SK-N-SH (cell line): ENCODE results near the gene BABAM2. TPM values are rescaled to one million over a fixed set of nuclear protein-coding genes. Genes with fewer than 3 reads are reported as not detected.
A peak's percentile ranks its signal among the peaks of the same experiment; 100 is the strongest.

Source experiments
- CTCF ChIA-PET: fragments of 300-600, 350-600 bp; formaldehyde crosslinking; extraction: SDS; loops from one replicate; lab custom pipeline; 2021; lab: Yijun Ruan, JAX
- POLR2A ChIA-PET: fragments of 350-600 bp; sonication (Branson Sonifier 250); formaldehyde crosslinking; extraction: SDS; loops from one replicate; lab custom pipeline; 2020; ENCODE audit warnings: antibody characterized with exemption, inconsistent platforms; lab: Yijun Ruan, JAX
- DNase-seq: peaks from one replicate; pipeline ENCODE4 v3.0.0; 2012
- H2AFZ ChIP-seq: fragments of 200-600 bp; sonication (generic); 2 replicates; pipeline ENCODE4 v1.8.1; 2016; ENCODE audit warnings: antibody characterized with exemption, mild to moderate bottlenecking, low read depth
- H3F3A ChIP-seq: fragments of 200-600 bp; sonication (generic); replicated peaks from 2 replicates; pipeline ENCODE3; 2016; ENCODE audit warnings: antibody characterized with exemption, mild to moderate bottlenecking; ENCODE audit not compliant: insufficient read depth
- H3K27ac ChIP-seq, 2 experiments: fragments of 200-500 bp in 1 of 2; fragments of 200-600 bp in 1 of 2; sonication (Bioruptor generic) in 1 of 2; sonication (generic), shearing (Covaris generic) in 1 of 2; 2 replicates each; pipeline versions ENCODE4 v1.5.1 to v1.6.1; 2014 to 2016; ENCODE audit warnings: low read depth in 2 of 2, inconsistent platforms in 1 of 2, low read length in 1 of 2, mild to moderate bottlenecking in 1 of 2, mixed read lengths in 1 of 2
- H3K27me3 ChIP-seq: fragments of 200-600 bp; sonication (generic), shearing (Covaris generic); 2 replicates; pipeline ENCODE4 v1.6.1; 2016; ENCODE audit warnings: mixed run types; ENCODE audit not compliant: insufficient read depth
- H3K36me3 ChIP-seq, 2 experiments: fragments of 200-500 bp in 1 of 2; fragments of 200-600 bp in 1 of 2; sonication (Bioruptor generic) in 1 of 2; sonication (generic) in 1 of 2; replicated peaks in 1 of 2; 2 replicates each; pipeline versions ENCODE3 to v1.5.1; 2014 to 2016; ENCODE audit warnings: low read length in 1 of 2, mild to moderate bottlenecking in 1 of 2; ENCODE audit not compliant: insufficient read depth in 2 of 2, control insufficient read depth in 1 of 2
- H3K4me1 ChIP-seq, 2 experiments: fragments of 200-500 bp in 1 of 2; fragments of 200-600 bp in 1 of 2; sonication (Bioruptor generic) in 1 of 2; sonication (generic), shearing (Covaris generic) in 1 of 2; 2 replicates each; pipeline versions ENCODE4 v1.5.1 to v1.6.1; 2014 to 2016; ENCODE audit warnings: low read depth in 1 of 2, low read length in 1 of 2, mixed run types in 1 of 2; ENCODE audit not compliant: insufficient read depth in 2 of 2, control insufficient read depth in 1 of 2
- H3K4me2 ChIP-seq: fragments of 200-600 bp; sonication (generic), shearing (Covaris generic); 2 replicates; pipeline ENCODE4 v1.6.1; 2017; ENCODE audit warnings: mixed run types
- H3K4me3 ChIP-seq, 2 experiments: fragments of 200-500 bp in 1 of 2; fragments of 200-600 bp in 1 of 2; sonication (Bioruptor generic) in 1 of 2; sonication (generic), shearing (Covaris generic) in 1 of 2; 2 replicates each; pipeline versions ENCODE4 v1.5.1 to v1.8.1; 2014 to 2016; ENCODE audit warnings: low read depth in 2 of 2, inconsistent platforms in 1 of 2, low read length in 1 of 2, mild to moderate bottlenecking in 1 of 2, mixed read lengths in 1 of 2, moderate library complexity in 1 of 2
- H3K79me2 ChIP-seq: fragments of 200-600 bp; sonication (generic); 2 replicates; pipeline ENCODE4 v1.8.1; 2017; ENCODE audit warnings: mild to moderate bottlenecking; ENCODE audit not compliant: insufficient read depth
- H3K9ac ChIP-seq: fragments of 200-600 bp; sonication (generic); 2 replicates; pipeline ENCODE4 v1.6.1; 2017; ENCODE audit warnings: mixed run types
- H3K9me2 ChIP-seq: fragments of 200-600 bp; sonication (generic); 2 replicates; pipeline ENCODE4 v1.6.1; 2017; ENCODE audit warnings: mixed run types
- H3K9me3 ChIP-seq: fragments of 200-600 bp; sonication (generic); 2 replicates; pipeline ENCODE4 v1.6.1; 2017; ENCODE audit warnings: mixed run types, mild to moderate bottlenecking, moderate library complexity
- H4K20me1 ChIP-seq: fragments of 200-600 bp; sonication (generic); 2 replicates; pipeline ENCODE4 v1.6.1; 2017; ENCODE audit warnings: mild to moderate bottlenecking, mixed run types; ENCODE audit not compliant: insufficient read depth
- ELF1 ChIP-seq: IDR thresholded peaks from 2 replicates; pipeline ENCODE4 v1.4.0; 2012
- EP300 ChIP-seq, 2 experiments: IDR thresholded peaks; 2 replicates each; pipeline versions ENCODE4 v1.4.0 to v1.6.1; 2012; ENCODE audit warnings: borderline replicate concordance in 1 of 2, low read depth in 1 of 2, low read length in 1 of 2
- FOXJ3 ChIP-seq: sonication (generic); formaldehyde crosslinking; IDR thresholded peaks from 2 replicates; pipeline ENCODE4 v1.5.1; 2020; ENCODE audit warnings: mild to moderate bottlenecking, missing genetic modification reagents
- GATA2 ChIP-seq: sonication (generic); formaldehyde crosslinking; IDR thresholded peaks from 2 replicates; pipeline ENCODE4 v1.5.0; 2020; ENCODE audit warnings: mild to moderate bottlenecking, missing genetic modification reagents
- JUND ChIP-seq: IDR thresholded peaks from 2 replicates; pipeline ENCODE4 v1.4.0; 2012
- NFIC ChIP-seq: IDR thresholded peaks from 2 replicates; pipeline ENCODE4 v1.4.0; 2012; ENCODE audit warnings: borderline replicate concordance
- POLR2AphosphoS5 ChIP-seq: IDR thresholded peaks from 2 replicates; pipeline ENCODE4 v1.6.1; 2012; ENCODE audit warnings: low read depth, low read length
- RAD21 ChIP-seq: IDR thresholded peaks from 2 replicates; pipeline ENCODE4 v1.6.1; 2012; ENCODE audit warnings: mild to moderate bottlenecking, low read length
- RFX5 ChIP-seq: IDR thresholded peaks from 2 replicates; pipeline ENCODE4 v1.6.1; 2012; ENCODE audit warnings: mild to moderate bottlenecking, improper control_type of control experiment, low read length
- RXRA ChIP-seq: IDR thresholded peaks from 2 replicates; pipeline ENCODE4 v1.4.0; 2012; ENCODE audit warnings: low read depth, mild to moderate bottlenecking, borderline replicate concordance
- SIN3A ChIP-seq: IDR thresholded peaks from 2 replicates; pipeline ENCODE4 v1.6.1; 2012; ENCODE audit warnings: low read depth, mild to moderate bottlenecking, low read length, moderate library complexity, borderline replicate concordance
- SMC3 ChIP-seq: IDR thresholded peaks from 2 replicates; pipeline ENCODE4 v1.6.1; 2012; ENCODE audit warnings: low read depth, low read length, improper control_type of control experiment
- TEAD4 ChIP-seq: IDR thresholded peaks from 2 replicates; pipeline ENCODE4 v1.4.0; 2012; ENCODE audit warnings: mild to moderate bottlenecking, borderline replicate concordance; ENCODE audit not compliant: insufficient read depth
- WGBS: methylation state at CpG from one replicate; pipeline ENCODE4 v1.1.6; 2017; ENCODE audit warnings: low lambda C conversion rate; 5-methylcytosine and 5-hydroxymethylcytosine counted together
- polyA plus RNA-seq, 3 experiments: library from polyadenylated mRNA; depleted of rRNA; stranded (reverse); fragments of >200 nt; gene quantifications; 2 replicates each; pipeline ENCODE4 v1.2.3, GENCODE V29; 2012
- TF ChIP-seq, protein P1 (sequence below): IDR thresholded peaks from 2 replicates; pipeline ENCODE4 v1.4.0; 2012; ENCODE audit warnings: low read depth
- TF ChIP-seq, protein P2 (sequence below): fragments of 150-350 bp; IDR thresholded peaks from 2 replicates; pipeline ENCODE4 v1.6.1; 2016; ENCODE audit warnings: mild to moderate bottlenecking, low read depth, low read length
- TF ChIP-seq, protein P3 (sequence below): IDR thresholded peaks from 2 replicates; pipeline ENCODE4; 2012
- TF ChIP-seq, protein P4 (sequence below): IDR thresholded peaks from 2 replicates; pipeline ENCODE4 v1.4.0; 2012; ENCODE audit warnings: low read depth, borderline replicate concordance

BABAM2 gene
- polyA plus RNA-seq, 1 of the 3 experiments (the other 2 are of a cell fraction): 34.0 TPM

DNA sequence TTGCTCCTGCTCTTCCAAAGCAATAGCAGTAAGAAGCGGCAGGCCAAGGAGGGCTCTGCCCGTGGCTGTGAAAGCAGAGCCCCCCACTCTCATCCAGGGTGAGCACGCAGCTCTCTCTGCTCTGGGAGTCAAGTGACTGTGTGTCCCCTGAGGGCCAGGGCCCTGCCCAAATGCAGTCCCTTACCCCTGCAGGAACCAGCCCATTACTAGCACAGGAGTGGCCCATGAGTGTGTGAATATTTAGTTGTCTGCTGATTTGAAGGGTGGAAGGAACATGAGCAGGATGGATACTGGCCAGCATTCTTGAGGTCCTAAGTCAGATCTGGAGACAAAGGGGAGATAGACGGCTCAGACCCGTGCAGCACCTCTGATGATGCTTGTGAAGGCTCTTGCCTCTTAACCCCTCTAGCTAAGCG is 432.5 kb downstream of the BABAM2 start:
- POLR2A ChIA-PET: interaction anchor here (1.6 kb wide), 1 partner anchor 33 kb away, joined by 4 read pairs; no protein-coding TSS in a partner anchor
- no peaks in the 10 kb centered on the region for H3K27me3 ChIP-seq

DNA sequence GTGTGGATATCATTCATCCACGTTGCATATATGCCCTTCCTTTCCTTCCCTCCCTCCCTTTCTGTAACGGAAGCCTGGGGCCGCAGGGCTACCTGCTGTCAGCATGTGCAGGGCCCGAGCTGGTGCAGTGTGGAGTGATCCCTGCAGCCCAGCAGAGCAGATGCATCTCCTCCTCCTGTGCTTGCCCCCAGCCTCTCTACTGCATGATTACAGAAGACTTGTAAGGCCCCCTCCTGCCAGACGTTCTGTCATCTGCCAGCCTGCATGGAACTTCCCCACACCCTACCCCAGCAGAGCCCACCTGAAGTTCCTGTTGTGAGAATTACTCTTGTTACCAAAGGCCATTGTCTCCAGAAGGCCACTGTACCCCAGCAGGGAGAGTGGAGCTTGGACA is 434.6 kb downstream of the BABAM2 start:
- no peaks in the 10 kb centered on the region for H3F3A ChIP-seq
- H3K9ac ChIP-seq: no peak overlapping the region
- 92% methylated on average over 5 of the region's 5 CpGs for WGBS
- peak overlapping the region in 1 of 2 experiments; percentile 28; a peak in 1 of 4 replicates for H3K27ac ChIP-seq
- H2AFZ ChIP-seq: no peak overlapping the region
- no peaks in the 10 kb centered on the region for H3K79me2 ChIP-seq
- H3K4me2 ChIP-seq: no peak overlapping the region
- TF ChIP-seq TEAD4 (no peak), GATA2 (no peak), JUND (no peak), SIN3A (no peak), RXRA (no peak)
- TF ChIP-seq, protein P1, sequence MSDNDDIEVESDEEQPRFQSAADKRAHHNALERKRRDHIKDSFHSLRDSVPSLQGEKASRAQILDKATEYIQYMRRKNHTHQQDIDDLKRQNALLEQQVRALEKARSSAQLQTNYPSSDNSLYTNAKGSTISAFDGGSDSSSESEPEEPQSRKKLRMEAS: no peak
- TF ChIP-seq, protein P2, sequence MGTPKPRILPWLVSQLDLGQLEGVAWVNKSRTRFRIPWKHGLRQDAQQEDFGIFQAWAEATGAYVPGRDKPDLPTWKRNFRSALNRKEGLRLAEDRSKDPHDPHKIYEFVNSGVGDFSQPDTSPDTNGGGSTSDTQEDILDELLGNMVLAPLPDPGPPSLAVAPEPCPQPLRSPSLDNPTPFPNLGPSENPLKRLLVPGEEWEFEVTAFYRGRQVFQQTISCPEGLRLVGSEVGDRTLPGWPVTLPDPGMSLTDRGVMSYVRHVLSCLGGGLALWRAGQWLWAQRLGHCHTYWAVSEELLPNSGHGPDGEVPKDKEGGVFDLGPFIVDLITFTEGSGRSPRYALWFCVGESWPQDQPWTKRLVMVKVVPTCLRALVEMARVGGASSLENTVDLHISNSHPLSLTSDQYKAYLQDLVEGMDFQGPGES: no peak
- TF ChIP-seq, protein P3, sequence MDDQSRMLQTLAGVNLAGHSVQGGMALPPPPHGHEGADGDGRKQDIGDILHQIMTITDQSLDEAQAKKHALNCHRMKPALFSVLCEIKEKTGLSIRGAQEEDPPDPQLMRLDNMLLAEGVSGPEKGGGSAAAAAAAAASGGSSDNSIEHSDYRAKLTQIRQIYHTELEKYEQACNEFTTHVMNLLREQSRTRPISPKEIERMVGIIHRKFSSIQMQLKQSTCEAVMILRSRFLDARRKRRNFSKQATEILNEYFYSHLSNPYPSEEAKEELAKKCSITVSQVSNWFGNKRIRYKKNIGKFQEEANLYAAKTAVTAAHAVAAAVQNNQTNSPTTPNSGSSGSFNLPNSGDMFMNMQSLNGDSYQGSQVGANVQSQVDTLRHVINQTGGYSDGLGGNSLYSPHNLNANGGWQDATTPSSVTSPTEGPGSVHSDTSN: no peak
- ChIA-PET POLR2A (no interaction called here), CTCF (interaction anchor here (1.5 to 2.7 kb wide), 4 partner anchors 10 to 602 kb away, joined by 3 to 9 read pairs (median 6); no protein-coding TSS in a partner anchor)
- H3K9me3 ChIP-seq: no peaks in the 10 kb centered on the region
- H4K20me1 ChIP-seq: no peaks in the 10 kb centered on the region
- no peak overlapping the region for H3K4me3 ChIP-seq
- peaks cover 0 to 41% of the 10 kb centered on the region in 2 experiments; a peak in 2 of 4 replicates for H3K4me1 ChIP-seq
- H3K9me2 ChIP-seq: no peaks in the 10 kb centered on the region
- no peaks in the 10 kb centered on the region for H3K36me3 ChIP-seq
- H3K27me3 ChIP-seq: no peaks in the 10 kb centered on the region
- peak; percentile 32 for DNase-seq

More for the DNA sequence above, 432.5 kb downstream of the BABAM2 start:
- no peaks in the 10 kb centered on the region for H3K36me3 ChIP-seq
- no peak overlapping the region for H3K27ac ChIP-seq
- no peak overlapping the region for H3K9ac ChIP-seq
- no peaks in the 10 kb centered on the region for H4K20me1 ChIP-seq
- CTCF ChIA-PET: interaction anchor here (1.1 kb wide), 1 partner anchor 9 kb away, joined by 4 read pairs; no protein-coding TSS in a partner anchor
- TF ChIP-seq SMC3 (no peak), EP300 (IDR thresholded peaks at IDR 0.05; ENCODE audit: borderline replicate concordance in 1 of 2, low read depth in 1 of 2, low read length in 1 of 2) (no peak), POLR2AphosphoS5 (no peak), SIN3A (no peak), ELF1 (no peak), FOXJ3 (CRISPR knock-in tag) (no peak), NFIC (no peak), TEAD4 (no peak), RFX5 (no peak), RAD21 (no peak)
- TF ChIP-seq, protein P4, sequence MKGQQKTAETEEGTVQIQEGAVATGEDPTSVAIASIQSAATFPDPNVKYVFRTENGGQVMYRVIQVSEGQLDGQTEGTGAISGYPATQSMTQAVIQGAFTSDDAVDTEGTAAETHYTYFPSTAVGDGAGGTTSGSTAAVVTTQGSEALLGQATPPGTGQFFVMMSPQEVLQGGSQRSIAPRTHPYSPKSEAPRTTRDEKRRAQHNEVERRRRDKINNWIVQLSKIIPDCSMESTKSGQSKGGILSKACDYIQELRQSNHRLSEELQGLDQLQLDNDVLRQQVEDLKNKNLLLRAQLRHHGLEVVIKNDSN: no peak
- TF ChIP-seq, protein P1: no peak
- TF ChIP-seq, protein P2: no peak
- no peak overlapping the region for H3K4me3 ChIP-seq
- H3K4me2 ChIP-seq: no peak overlapping the region
- H3F3A ChIP-seq: no peaks in the 10 kb centered on the region
- H3K4me1 ChIP-seq: peaks cover 0 to 33% of the 10 kb centered on the region in 2 experiments; a peak in 2 of 4 replicates
- no peak overlapping the region for H2AFZ ChIP-seq
- no peaks in the 10 kb centered on the region for H3K79me2 ChIP-seq
- peak; percentile 9 for DNase-seq
- 83% methylated on average over 6 of the region's 6 CpGs for WGBS
- H3K9me3 ChIP-seq: no peaks in the 10 kb centered on the region
- H3K9me2 ChIP-seq: no peaks in the 10 kb centered on the region
